Measurements from ENCODE around the gene DEFB132.

The DEFB132 gene

GRCh38 chr20:257419-257818, at the start of gene DEFB132:
DEFB132 (plus strand) TSS chr20:257724; CDS start chr20:257779, 55 bp downstream.
- H3K4me3 ChIP-seq (ENCODE audit: low read length), result no peak within 1 kb of the TSS
- H3K79me2 ChIP-seq (ENCODE audit: control insufficient read depth, low read length), result no peaks in the 10 kb centered on the region
- H3K27ac ChIP-seq (ENCODE audit: low read depth, low read length), result no peak within 1 kb of the TSS
- no peaks in the 10 kb centered on the region for H3F3A ChIP-seq (ENCODE audit: control insufficient read depth, insufficient read depth)
- no peaks in the 10 kb centered on the region for H3K9me3 ChIP-seq (ENCODE audit: control insufficient read depth, insufficient read depth, low read length)
- H4K20me1 ChIP-seq (ENCODE audit: control insufficient read depth, insufficient read depth, low read depth, low read length), result no peaks in the 10 kb centered on the region
- H3K36me3 ChIP-seq (ENCODE audit: control insufficient read depth, low read length), result no peaks in the 10 kb centered on the region
- H3K9me2 ChIP-seq (replicated peaks; ENCODE audit: control insufficient read depth, low read length), result no peaks in the 10 kb centered on the region
- no peaks in the 10 kb centered on the region for H3K4me1 ChIP-seq (ENCODE audit: control insufficient read depth, low read length)
- peaks cover 28% of the 10 kb centered on the region for H3K27me3 ChIP-seq (ENCODE audit: control insufficient read depth, low read length)
- TF ChIP-seq CTCF (IDR thresholded peaks at IDR 0.05; ENCODE audit: low read depth, low read length, poor library complexity, severe bottlenecking) (no peak), EZH2phosphoT487 (IDR thresholded peaks at IDR 0.05; ENCODE audit: borderline replicate concordance, low read length) (no peak)
- no peak within 1 kb of the TSS for H3K4me2 ChIP-seq (ENCODE audit: low read length)

GRCh38 chr20:208942-209566, 48.5 kb upstream of the DEFB132 start:
- no peaks in the 10 kb centered on the region for H3K4me1 ChIP-seq (ENCODE audit: control insufficient read depth, low read length)
- H3K79me2 ChIP-seq (ENCODE audit: control insufficient read depth, low read length), result no peaks in the 10 kb centered on the region
- no peaks in the 10 kb centered on the region for H3K9me3 ChIP-seq (ENCODE audit: control insufficient read depth, insufficient read depth, low read length)
- H3K4me2 ChIP-seq (ENCODE audit: low read length), result no peak overlapping the region
- no peaks in the 10 kb centered on the region for H3F3A ChIP-seq (ENCODE audit: control insufficient read depth, insufficient read depth)
- H3K36me3 ChIP-seq (ENCODE audit: control insufficient read depth, low read length), result no peaks in the 10 kb centered on the region
- H4K20me1 ChIP-seq (ENCODE audit: control insufficient read depth, insufficient read depth, low read depth, low read length), result no peaks in the 10 kb centered on the region
- H3K27ac ChIP-seq (ENCODE audit: low read depth, low read length), result no peak overlapping the region
- peaks cover 7% of the 10 kb centered on the region for H3K27me3 ChIP-seq (ENCODE audit: control insufficient read depth, low read length)
- no peak overlapping the region for H3K4me3 ChIP-seq (ENCODE audit: low read length)
- H3K9me2 ChIP-seq (replicated peaks; ENCODE audit: control insufficient read depth, low read length), result no peaks in the 10 kb centered on the region
- no peak for TF ChIP-seq EZH2phosphoT487 (IDR thresholded peaks at IDR 0.05; ENCODE audit: borderline replicate concordance, low read length)
- TF ChIP-seq CTCF (IDR thresholded peaks at IDR 0.05; ENCODE audit: low read depth, low read length, poor library complexity, severe bottlenecking), result peak; percentile 55

GRCh38 chr20:210809-211502, 46.6 kb upstream of the DEFB132 start:
- no peaks in the 10 kb centered on the region for H3K79me2 ChIP-seq (ENCODE audit: control insufficient read depth, low read length)
- no peaks in the 10 kb centered on the region for H3K36me3 ChIP-seq (ENCODE audit: control insufficient read depth, low read length)
- no peaks in the 10 kb centered on the region for H3K9me2 ChIP-seq (replicated peaks; ENCODE audit: control insufficient read depth, low read length)
- no peak overlapping the region for H3K27ac ChIP-seq (ENCODE audit: low read depth, low read length)
- H4K20me1 ChIP-seq (ENCODE audit: control insufficient read depth, insufficient read depth, low read depth, low read length), result no peaks in the 10 kb centered on the region
- peaks cover 7% of the 10 kb centered on the region for H3K27me3 ChIP-seq (ENCODE audit: control insufficient read depth, low read length)
- H3K4me3 ChIP-seq (ENCODE audit: low read length), result no peak overlapping the region
- H3F3A ChIP-seq (ENCODE audit: control insufficient read depth, insufficient read depth), result no peaks in the 10 kb centered on the region
- no peak overlapping the region for H3K4me2 ChIP-seq (ENCODE audit: low read length)
- H3K4me1 ChIP-seq (ENCODE audit: control insufficient read depth, low read length), result no peaks in the 10 kb centered on the region
- no peaks in the 10 kb centered on the region for H3K9me3 ChIP-seq (ENCODE audit: control insufficient read depth, insufficient read depth, low read length)
- TF ChIP-seq EZH2phosphoT487 (IDR thresholded peaks at IDR 0.05; ENCODE audit: borderline replicate concordance, low read length), result no peak
- no peak for TF ChIP-seq CTCF (IDR thresholded peaks at IDR 0.05; ENCODE audit: low read depth, low read length, poor library complexity, severe bottlenecking)

Measured in DOHH2 (cell line).